Measurements from ENCODE around the gene PRSS22. TPM values are rescaled to one million over a fixed set of nuclear protein-coding genes. Genes with fewer than 3 reads are reported as not detected.

Gene PRSS22
- polyA plus RNA-seq, 1 donor (not counting 4 experiments of a cell fraction or from before 2014, with no cell fraction given), result 2.2 TPM

GRCh38 chr16:2828521-2828840 lies 29.5 kb downstream of the PRSS22 start:
- H3K27me3 ChIP-seq (ENCODE audit: control insufficient read depth, extremely low read depth, insufficient read depth, low read length), result peaks cover 66% of the 10 kb centered on the region
- H3K4me2 ChIP-seq (ENCODE audit: control insufficient read depth, extremely low read depth, insufficient read depth, low read depth, low read length), result no peak overlapping the region
- FAIRE-seq (no peak), DNase-seq (ENCODE audit: low read depth, low spot score) (no peak)
- no peak overlapping the region for H2AFZ ChIP-seq (ENCODE audit: control insufficient read depth, low read length)
- H3K4me1 ChIP-seq (ENCODE audit: control insufficient read depth, extremely low read depth, insufficient read depth, low read length), result peaks cover 13% of the 10 kb centered on the region
- no peaks in the 10 kb centered on the region for H3K36me3 ChIP-seq (ENCODE audit: control insufficient read depth in 2 of 2, extremely low read depth in 1 of 2, insufficient read depth in 2 of 2, low read length in 2 of 2)
- no peaks in the 10 kb centered on the region for H3K9me3 ChIP-seq (ENCODE audit: control insufficient read depth, low read depth, low read length)
- no peak overlapping the region for H3K4me3 ChIP-seq (ENCODE audit: control insufficient read depth in 2 of 3, extremely low read depth in 1 of 3, insufficient read depth in 2 of 3, low read depth in 1 of 3, low read length in 3 of 3)
- H4K20me1 ChIP-seq (ENCODE audit: control insufficient read depth, extremely low read depth, insufficient read depth, low read length), result no peaks in the 10 kb centered on the region
- H3K9me1 ChIP-seq (ENCODE audit: control insufficient read depth, extremely low read depth, insufficient read depth, low read length), result no peaks in the 10 kb centered on the region
- TF ChIP-seq EZH2 (IDR thresholded peaks at IDR 0.05; ENCODE audit: low read length), result no peak
- no peak for TF ChIP-seq CTCF (optimal IDR thresholded peaks at IDR 0.05 in 1 of 3, IDR thresholded peaks at IDR 0.05 in 1 of 3, conservative IDR thresholded peaks at IDR 0.05 in 1 of 3; ENCODE audit: extremely low read depth in 1 of 3, insufficient read depth in 2 of 3, low read length in 3 of 3)
- dilution Hi-C loops (cut with MboI; ENCODE audit: extremely low pct_ligation_motif_present, low sequenced_read_pairs), result no loop called here
- no peak overlapping the region for H3K27ac ChIP-seq (ENCODE audit: control insufficient read depth, insufficient read depth, low read length)
- no peaks in the 10 kb centered on the region for H3K79me2 ChIP-seq (ENCODE audit: control insufficient read depth, insufficient read depth, low read length)
- no peak overlapping the region for H3K9ac ChIP-seq (ENCODE audit: control insufficient read depth, extremely low read depth, insufficient read depth, low read length)

GRCh38 chr16:2827831-2828520 lies 30.0 kb downstream of the PRSS22 start:
- no peak overlapping the region for H3K9ac ChIP-seq (ENCODE audit: control insufficient read depth, extremely low read depth, insufficient read depth, low read length)
- H4K20me1 ChIP-seq (ENCODE audit: control insufficient read depth, extremely low read depth, insufficient read depth, low read length), result no peaks in the 10 kb centered on the region
- H3K9me1 ChIP-seq (ENCODE audit: control insufficient read depth, extremely low read depth, insufficient read depth, low read length), result no peaks in the 10 kb centered on the region
- H3K4me1 ChIP-seq (ENCODE audit: control insufficient read depth, extremely low read depth, insufficient read depth, low read length), result peaks cover 13% of the 10 kb centered on the region
- no peaks in the 10 kb centered on the region for H3K9me3 ChIP-seq (ENCODE audit: control insufficient read depth, low read depth, low read length)
- FAIRE-seq, result no peak
- TF ChIP-seq EZH2 (IDR thresholded peaks at IDR 0.05; ENCODE audit: low read length) (no peak), CTCF (optimal IDR thresholded peaks at IDR 0.05 in 1 of 3, IDR thresholded peaks at IDR 0.05 in 1 of 3, conservative IDR thresholded peaks at IDR 0.05 in 1 of 3; ENCODE audit: extremely low read depth in 1 of 3, insufficient read depth in 2 of 3, low read length in 3 of 3) (no peak)
- H3K27ac ChIP-seq (ENCODE audit: control insufficient read depth, insufficient read depth, low read length), result no peak overlapping the region
- no peaks in the 10 kb centered on the region for H3K79me2 ChIP-seq (ENCODE audit: control insufficient read depth, insufficient read depth, low read length)
- dilution Hi-C loops (cut with MboI; ENCODE audit: extremely low pct_ligation_motif_present, low sequenced_read_pairs), result no loop called here
- no peak overlapping the region for H3K4me3 ChIP-seq (ENCODE audit: control insufficient read depth in 2 of 3, extremely low read depth in 1 of 3, insufficient read depth in 2 of 3, low read depth in 1 of 3, low read length in 3 of 3)
- H3K27me3 ChIP-seq (ENCODE audit: control insufficient read depth, extremely low read depth, insufficient read depth, low read length), result peaks cover 64% of the 10 kb centered on the region
- DNase-seq (ENCODE audit: low read depth, low spot score), result no peak
- no peak overlapping the region for H3K4me2 ChIP-seq (ENCODE audit: control insufficient read depth, extremely low read depth, insufficient read depth, low read depth, low read length)
- H3K36me3 ChIP-seq (ENCODE audit: control insufficient read depth in 2 of 2, extremely low read depth in 1 of 2, insufficient read depth in 2 of 2, low read length in 2 of 2), result no peaks in the 10 kb centered on the region
- no peak overlapping the region for H2AFZ ChIP-seq (ENCODE audit: control insufficient read depth, low read length)
